Keratinocyte (primary cell): ENCODE results near the gene REEP2.

ENCODE experiments used
- CTCF ChIP-seq, 3 experiments: IDR thresholded peaks in 1 of 3; conservative IDR thresholded peaks in 1 of 3; optimal IDR thresholded peaks in 1 of 3; 2 replicates in 2 of 3; 3 replicates in 1 of 3; pipeline versions ENCODE3 to v1.5.1; 2011; ENCODE audit warnings: low read length in 3 of 3, mild to moderate bottlenecking in 3 of 3, moderate library complexity in 2 of 3, control low read depth in 1 of 3, inconsistent platforms in 1 of 3; ENCODE audit not compliant: insufficient read depth in 2 of 3; ENCODE audit errors: extremely low read depth in 1 of 3
- EZH2 ChIP-seq: IDR thresholded peaks from one replicate; pipeline ENCODE4 v1.6.1; 2012; ENCODE audit warnings: inconsistent platforms, mild to moderate bottlenecking, low read length, moderate library complexity

DNA sequence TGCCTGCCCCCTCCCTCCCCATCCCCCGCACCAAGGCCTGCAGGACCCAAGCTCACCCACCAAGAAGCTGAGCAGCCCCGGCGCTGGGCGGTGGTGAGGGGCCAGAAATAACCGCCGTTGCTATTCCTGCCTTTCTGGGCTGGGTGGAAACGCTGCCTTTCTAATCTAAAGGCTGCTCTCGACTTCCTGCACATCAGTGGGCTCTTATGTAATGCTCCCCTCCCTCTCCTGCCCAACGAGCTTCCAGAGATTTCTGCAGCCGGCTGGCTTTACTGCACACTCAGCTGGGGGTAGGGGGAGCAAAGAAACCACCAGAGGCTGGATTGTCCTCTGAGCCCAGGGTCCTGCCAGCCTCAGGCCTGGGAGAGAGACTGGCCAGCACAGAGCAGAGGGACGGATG, 19.5 kb downstream of the REEP2 start:
- TF ChIP-seq CTCF (optimal IDR thresholded peaks at IDR 0.05 in 1 of 3, IDR thresholded peaks at IDR 0.05 in 1 of 3, conservative IDR thresholded peaks at IDR 0.05 in 1 of 3; ENCODE audit: extremely low read depth in 1 of 3, insufficient read depth in 2 of 3, low read length in 3 of 3) (no peak), EZH2 (no peak)
